ENCODE measurements around the gene NPIPB8. TPM values are rescaled to one million over a fixed set of nuclear protein-coding genes. Genes with fewer than 3 reads are reported as not detected.
"Not testable (repeated sequence)": the region's sequence is repeated elsewhere in the genome, so short reads cannot be mapped to it uniquely, and the experiment has no call there.

The NPIPB8 gene
- total RNA-seq, 1 donor from 2014 or later, result 0.13 TPM

DNA sequence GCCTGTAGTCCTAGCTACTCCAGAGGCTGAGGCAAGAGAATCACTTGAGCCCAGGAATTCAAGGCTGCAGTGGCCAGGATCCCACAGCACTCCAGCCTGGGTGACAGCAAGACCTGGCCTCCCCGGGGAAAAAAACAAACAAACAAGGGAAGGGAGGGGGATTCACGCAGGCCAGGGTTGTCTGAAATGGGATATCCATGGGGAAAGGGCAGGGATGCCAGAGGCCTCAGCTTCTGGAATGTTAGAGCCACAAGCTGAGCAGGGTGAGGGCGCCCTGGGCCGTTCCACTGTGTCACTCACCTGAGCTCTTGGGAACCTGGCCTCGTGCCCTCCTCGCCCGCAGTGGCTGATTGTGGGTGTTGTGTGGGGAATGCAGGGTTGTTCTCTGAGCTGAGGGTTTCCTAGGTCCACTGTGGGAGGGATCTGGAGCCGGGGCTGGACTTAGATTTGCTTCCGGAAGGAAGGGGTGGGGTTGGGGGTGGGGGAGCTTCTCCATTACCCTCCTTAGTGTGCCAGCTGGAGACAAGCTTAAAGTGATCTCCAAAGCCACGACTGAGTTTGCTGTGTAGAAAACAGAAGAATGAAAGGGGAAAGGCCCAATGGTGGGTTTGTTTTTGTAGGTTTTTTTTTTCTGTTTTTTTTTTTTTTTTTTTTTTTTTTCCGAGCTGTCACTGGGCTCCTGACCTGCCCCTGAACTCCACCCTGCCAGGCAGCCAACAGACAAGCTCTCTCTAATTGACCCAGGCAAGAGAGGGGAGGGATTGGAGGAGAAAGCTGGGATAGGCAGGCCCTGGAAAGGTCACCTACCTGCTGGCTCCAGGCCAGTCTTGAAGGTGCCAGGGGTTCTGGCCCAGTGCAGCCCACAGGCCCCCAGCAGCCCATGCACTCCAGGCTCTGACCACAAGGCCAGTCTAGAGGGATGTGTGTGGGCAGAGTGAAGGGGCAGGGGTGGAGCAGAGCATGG lies 28.0 kb upstream of the NPIPB8 start, which contains the start of gene SULT1A1:
Gene SULT1A1, minus strand, starts transcription at position 414 of the 964 bp plus-strand sequence. CDS start 1,189 bp downstream, outside the sequence.
- H3K36me3 Mint-ChIP-seq (ENCODE audit: low read depth, unreplicated experiment), result no peaks in the 10 kb centered on the region
- DNase-seq (ENCODE audit: low spot score), result no peak
- H3K27me3 Mint-ChIP-seq (ENCODE audit: unreplicated experiment), result peaks cover 2% of the 10 kb centered on the region
- no peaks in the 10 kb centered on the region for H3K4me1 Mint-ChIP-seq (ENCODE audit: unreplicated experiment)
- H3K9me3 Mint-ChIP-seq (ENCODE audit: unreplicated experiment), result no peaks in the 10 kb centered on the region
- no peak for TF ChIP-seq CTCF (IDR thresholded peaks at IDR 0.05; ENCODE audit: unreplicated experiment)
- H3K4me3 Mint-ChIP-seq (ENCODE audit: unreplicated experiment), result no peak within 1 kb of the TSS
- H3K27ac Mint-ChIP-seq (ENCODE audit: unreplicated experiment), result no peak within 1 kb of the TSS

GRCh38 chr16:28610595-28611191 lies 27.2 kb upstream of the NPIPB8 start:
- H3K36me3 Mint-ChIP-seq (ENCODE audit: low read depth, unreplicated experiment), result no peaks in the 10 kb centered on the region
- no peak overlapping the region for H3K27ac Mint-ChIP-seq (ENCODE audit: unreplicated experiment)
- DNase-seq (ENCODE audit: low spot score), result no peak
- no peaks in the 10 kb centered on the region for H3K4me1 Mint-ChIP-seq (ENCODE audit: unreplicated experiment)
- no peaks in the 10 kb centered on the region for H3K9me3 Mint-ChIP-seq (ENCODE audit: unreplicated experiment)
- TF ChIP-seq CTCF (IDR thresholded peaks at IDR 0.05; ENCODE audit: unreplicated experiment), result no peak
- peaks cover 4% of the 10 kb centered on the region for H3K27me3 Mint-ChIP-seq (ENCODE audit: unreplicated experiment)
- no peak overlapping the region for H3K4me3 Mint-ChIP-seq (ENCODE audit: unreplicated experiment)

GRCh38 chr16:28612359-28613280 lies 25.2 kb upstream of the NPIPB8 start:
- H3K27me3 Mint-ChIP-seq (ENCODE audit: unreplicated experiment); H3K9me3 Mint-ChIP-seq (ENCODE audit: unreplicated experiment); H3K36me3 Mint-ChIP-seq (ENCODE audit: low read depth, unreplicated experiment); H3K4me3 Mint-ChIP-seq (ENCODE audit: unreplicated experiment); H3K4me1 Mint-ChIP-seq (ENCODE audit: unreplicated experiment); H3K27ac Mint-ChIP-seq (ENCODE audit: unreplicated experiment); DNase-seq (ENCODE audit: low spot score): not testable (repeated sequence)

DNA sequence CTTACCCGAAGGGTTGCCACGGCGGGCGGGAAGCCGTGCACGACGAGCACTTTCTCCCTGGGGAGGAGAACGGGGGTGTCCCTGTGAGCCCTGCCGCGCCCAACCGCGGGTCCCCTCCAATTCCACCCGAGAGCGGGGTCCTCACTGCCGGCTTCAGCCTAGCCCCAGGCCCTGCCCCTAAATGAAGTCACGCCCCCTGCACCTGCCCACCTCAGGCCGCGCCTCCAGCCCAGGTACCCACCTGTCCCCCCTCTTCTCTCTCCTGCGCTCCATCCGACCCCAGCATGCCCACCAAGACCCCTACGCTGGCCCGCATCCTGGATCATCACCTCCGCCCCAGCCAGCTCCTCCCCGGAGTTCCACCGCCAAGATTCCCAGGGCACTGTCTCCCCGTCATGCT lies 24.0 kb upstream of the NPIPB8 start:
- not testable (repeated sequence) for H3K9me3 Mint-ChIP-seq (ENCODE audit: unreplicated experiment); H3K36me3 Mint-ChIP-seq (ENCODE audit: low read depth, unreplicated experiment); H3K4me1 Mint-ChIP-seq (ENCODE audit: unreplicated experiment); H3K4me3 Mint-ChIP-seq (ENCODE audit: unreplicated experiment); H3K27me3 Mint-ChIP-seq (ENCODE audit: unreplicated experiment); DNase-seq (ENCODE audit: low spot score); H3K27ac Mint-ChIP-seq (ENCODE audit: unreplicated experiment)

DNA sequence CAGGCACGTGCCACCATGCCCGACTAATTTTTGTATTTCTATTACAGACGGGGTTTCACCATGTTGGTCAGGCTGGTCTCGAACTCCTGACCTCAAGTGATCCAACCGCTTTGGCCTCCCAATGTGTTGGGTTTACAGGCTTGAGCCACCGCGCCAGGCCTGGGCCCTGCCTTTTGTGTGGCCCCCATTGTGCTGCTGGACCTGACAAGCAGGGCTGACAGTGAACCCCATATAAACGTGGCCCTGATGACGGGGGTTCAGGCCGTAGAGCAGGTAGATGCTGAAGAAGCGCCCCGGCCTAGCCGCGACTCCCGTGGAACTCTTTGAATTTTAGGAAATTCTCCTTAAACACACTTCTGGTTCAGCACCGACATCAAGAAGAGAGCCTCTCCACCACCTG lies 23.3 kb upstream of the NPIPB8 start:
- not testable (repeated sequence) for H3K36me3 Mint-ChIP-seq (ENCODE audit: low read depth, unreplicated experiment); H3K27me3 Mint-ChIP-seq (ENCODE audit: unreplicated experiment); H3K4me1 Mint-ChIP-seq (ENCODE audit: unreplicated experiment); DNase-seq (ENCODE audit: low spot score); H3K4me3 Mint-ChIP-seq (ENCODE audit: unreplicated experiment); H3K27ac Mint-ChIP-seq (ENCODE audit: unreplicated experiment); H3K9me3 Mint-ChIP-seq (ENCODE audit: unreplicated experiment)

Measured in endothelial cell (in vitro differentiated cells).